ENCODE results near the gene DPYSL3.
A peak's percentile ranks its signal among the peaks of the same experiment; 100 is the strongest.

DPYSL3 gene

DNA sequence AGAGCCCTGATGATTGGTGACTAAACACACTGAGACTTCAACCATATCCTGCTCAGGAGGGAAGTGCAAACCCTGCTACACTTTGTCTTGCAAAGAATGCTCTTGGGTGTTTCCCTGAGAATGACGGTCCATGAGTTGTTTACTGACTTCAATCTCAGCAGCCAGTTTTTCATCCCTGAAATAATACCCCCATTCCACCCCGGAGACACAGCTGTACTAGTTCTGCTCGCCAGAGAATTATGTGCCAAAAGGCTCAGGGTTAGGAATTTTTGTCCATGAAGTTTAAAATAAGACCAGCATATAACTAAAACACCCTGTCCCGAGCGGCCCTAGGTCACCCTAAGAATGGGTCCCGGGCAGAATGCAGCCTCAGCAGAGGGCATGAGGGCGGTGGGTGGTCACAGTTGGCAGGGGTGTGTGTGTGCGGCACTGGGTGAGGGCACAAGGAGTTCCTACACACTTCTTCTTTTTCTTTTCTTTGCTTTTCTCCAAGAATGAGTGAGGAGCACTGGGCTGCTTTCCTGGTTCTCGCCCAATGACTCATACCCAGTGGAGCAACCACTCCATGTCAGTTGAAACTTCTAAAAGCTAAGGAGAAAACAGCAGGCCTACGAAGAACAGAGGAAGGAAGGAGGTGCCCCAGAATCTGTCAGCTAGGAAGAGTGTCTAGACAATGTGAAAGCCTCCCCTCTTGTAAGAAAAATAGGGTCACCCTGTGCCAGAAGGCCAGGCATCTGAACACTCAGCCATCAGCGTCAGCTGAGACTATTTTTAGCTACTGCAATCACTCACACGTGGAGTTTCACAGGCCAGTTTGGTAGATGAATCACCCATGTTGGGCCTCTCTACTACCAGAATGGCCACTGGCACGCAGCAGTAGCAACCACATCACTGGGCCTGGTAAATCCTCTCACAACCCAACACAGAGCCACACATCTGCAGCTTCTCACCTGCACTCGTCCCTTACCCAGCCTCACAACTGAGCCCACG, 105.9 kb downstream of the DPYSL3 start:
- no peak for TF ChIP-seq GATA3 (IDR thresholded peaks at IDR 0.05; ENCODE audit: low read depth, low read length)
- no peak for TF ChIP-seq GATA2 (IDR thresholded peaks at IDR 0.05; ENCODE audit: low read depth, low read length)

GRCh38 chr5:147400881-147401280, 109.0 kb downstream of the DPYSL3 start:
- no peak for TF ChIP-seq GATA2 (IDR thresholded peaks at IDR 0.05; ENCODE audit: low read depth, low read length)

- TF ChIP-seq GATA3 (IDR thresholded peaks at IDR 0.05; ENCODE audit: low read depth, low read length) (no peak), GATA2 (IDR thresholded peaks at IDR 0.05; ENCODE audit: low read depth, low read length) (no peak)
These were observed 109.6 kb downstream of the DPYSL3 start for GRCh38 chr5:147400126-147400809.

DNA sequence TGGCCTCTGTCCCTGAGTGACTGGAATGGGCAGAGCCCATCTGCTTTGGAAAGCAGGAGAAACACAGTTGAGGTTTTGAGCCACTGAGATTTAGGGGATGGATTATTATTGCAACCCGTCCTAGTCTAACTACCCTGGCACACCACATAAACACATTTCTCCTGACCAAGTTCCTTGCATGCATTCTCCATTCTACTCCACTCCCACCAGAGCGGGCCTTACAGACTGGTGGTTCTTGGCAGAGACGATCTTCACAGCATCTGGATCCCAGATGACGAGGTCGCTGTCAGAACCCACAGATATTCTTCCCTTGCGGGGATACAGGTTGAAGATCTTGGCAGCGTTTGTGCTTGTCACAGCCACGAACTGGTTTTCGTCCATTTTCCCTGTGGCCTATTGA, 111.0 kb downstream of the DPYSL3 start:
- TF ChIP-seq GATA3 (IDR thresholded peaks at IDR 0.05; ENCODE audit: low read depth, low read length) (no peak), GATA2 (IDR thresholded peaks at IDR 0.05; ENCODE audit: low read depth, low read length) (0 out of 2 replicates have a peak, but pooled peaks have one; percentile 23)

GRCh38 chr5:147397616-147398015, 112.3 kb downstream of the DPYSL3 start:
- TF ChIP-seq GATA2 (IDR thresholded peaks at IDR 0.05; ENCODE audit: low read depth, low read length) (no peak), GATA3 (IDR thresholded peaks at IDR 0.05; ENCODE audit: low read depth, low read length) (no peak)

DNA sequence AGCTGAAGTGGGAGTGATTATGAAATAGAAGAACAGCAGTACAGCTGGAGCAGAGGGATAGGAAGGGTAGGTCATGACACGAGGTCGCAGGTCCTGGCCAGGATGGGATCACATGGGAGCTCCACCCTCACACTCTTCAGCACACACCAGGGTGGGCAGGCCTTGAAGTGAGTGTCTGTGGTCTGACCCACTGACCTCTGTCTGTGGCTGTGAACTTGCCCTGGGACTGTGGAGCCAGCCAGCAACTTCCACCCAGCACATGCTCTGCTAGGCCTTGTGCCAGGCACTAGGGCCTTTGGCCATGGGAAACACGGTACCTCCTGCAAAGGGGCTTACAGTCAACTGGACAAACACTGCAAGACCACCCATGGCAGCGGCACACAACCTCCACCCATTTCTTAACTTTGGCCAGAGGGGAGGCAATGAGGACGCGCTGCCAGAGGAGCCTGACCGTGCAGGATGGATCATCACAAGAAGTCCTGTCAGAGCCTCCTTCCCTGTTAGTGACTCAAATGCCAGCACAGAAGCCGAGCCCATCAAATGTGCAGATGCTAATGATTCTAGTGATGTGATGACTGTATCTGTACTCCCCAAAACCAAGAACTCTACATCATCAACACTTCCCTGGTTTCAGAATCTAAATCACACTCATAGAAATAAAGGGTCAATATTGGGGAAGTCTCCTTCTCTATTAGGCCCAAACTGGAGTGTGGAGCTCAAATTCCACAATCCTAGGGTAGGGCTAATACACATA, 113.6 kb downstream of the DPYSL3 start:
- TF ChIP-seq GATA2 (IDR thresholded peaks at IDR 0.05; ENCODE audit: low read depth, low read length) (no peak), GATA3 (IDR thresholded peaks at IDR 0.05; ENCODE audit: low read depth, low read length) (no peak)

DNA sequence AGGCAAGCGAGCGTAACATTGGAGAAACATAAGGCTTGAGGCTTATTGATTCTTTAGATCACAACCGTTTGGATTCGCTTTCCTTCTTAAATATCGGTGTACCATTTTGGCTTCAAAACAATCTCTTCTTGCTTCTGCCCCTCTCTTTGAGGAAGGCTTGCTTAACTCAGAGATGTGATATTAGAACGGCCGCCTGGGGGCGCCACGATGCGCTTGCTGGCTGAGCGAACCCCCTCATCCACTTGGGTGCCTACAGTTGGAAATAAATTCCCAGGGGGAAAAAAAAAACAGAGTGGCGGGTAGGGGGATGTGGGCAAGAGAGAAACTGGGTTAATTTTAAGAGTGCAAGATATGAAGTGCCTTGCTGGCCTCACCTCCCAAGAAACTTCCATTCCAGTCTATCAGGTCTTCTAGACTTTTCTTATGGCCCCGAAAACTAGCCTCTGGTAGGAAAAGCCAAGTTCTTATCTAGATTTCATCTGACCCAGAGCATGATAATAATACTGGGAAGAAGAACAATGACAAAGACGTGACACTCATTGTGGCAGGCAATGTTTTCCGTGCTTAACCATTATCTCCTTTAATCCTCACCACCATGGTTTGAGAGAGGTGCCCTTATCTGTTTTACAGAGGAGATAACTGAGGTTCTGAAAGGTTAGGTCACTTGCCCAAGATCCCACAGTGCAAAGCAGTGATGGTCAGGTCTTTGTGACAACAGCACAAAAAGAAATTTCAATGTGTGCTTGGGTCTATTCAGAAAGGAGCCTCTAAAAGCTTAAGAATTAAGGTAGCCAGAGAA, 115.8 kb downstream of the DPYSL3 start:
- TF ChIP-seq GATA3 (IDR thresholded peaks at IDR 0.05; ENCODE audit: low read depth, low read length) (no peak), GATA2 (IDR thresholded peaks at IDR 0.05; ENCODE audit: low read depth, low read length) (no peak)

DNA sequence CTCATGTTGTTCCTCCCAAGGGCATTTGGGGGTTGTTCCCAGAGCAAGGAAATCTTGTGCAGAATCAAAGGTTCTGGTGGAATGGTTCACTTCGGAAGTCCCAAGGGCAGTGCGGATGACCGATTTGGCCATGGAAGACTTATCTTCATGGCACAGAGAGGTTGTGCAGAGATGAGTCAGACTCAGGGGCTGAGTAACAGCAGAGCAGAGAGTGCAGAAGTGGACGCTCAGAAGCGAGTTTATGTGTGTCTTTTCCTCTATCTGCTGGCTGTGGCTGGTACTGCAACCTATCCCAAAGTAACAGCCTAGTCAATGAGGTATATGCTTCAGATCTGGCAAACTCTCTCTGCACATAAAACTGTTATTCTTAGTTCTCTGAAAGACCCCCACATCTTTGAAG, 118.1 kb downstream of the DPYSL3 start:
- TF ChIP-seq GATA3 (IDR thresholded peaks at IDR 0.05; ENCODE audit: low read depth, low read length) (no peak), GATA2 (IDR thresholded peaks at IDR 0.05; ENCODE audit: low read depth, low read length) (no peak)

DNA sequence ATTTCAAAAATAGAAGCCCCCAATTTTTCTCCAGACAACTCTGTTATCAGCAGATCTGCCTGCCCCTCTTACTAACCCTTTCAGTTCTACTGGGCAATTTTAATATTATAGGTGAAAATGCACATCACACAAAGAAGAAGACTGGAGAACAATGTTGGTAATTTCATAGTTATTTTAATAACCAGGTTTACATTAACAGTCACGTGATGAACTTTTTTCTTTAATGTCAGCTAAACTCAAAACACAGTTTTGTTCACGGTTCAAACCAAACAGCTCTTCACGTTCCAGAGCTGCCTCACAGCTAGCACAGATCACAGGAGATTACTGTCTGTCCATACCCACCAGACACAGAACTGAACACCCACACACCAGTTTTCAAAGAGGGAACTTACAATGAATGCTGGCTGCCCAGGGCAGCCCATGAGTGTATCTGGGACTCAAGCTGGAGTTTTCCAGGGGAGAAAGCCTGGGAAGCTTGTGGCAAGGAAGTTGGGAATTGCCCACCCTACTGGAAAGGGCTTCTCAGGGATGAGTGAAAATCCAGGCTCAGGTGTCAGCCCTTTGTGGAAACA, 119.1 kb downstream of the DPYSL3 start:
- TF ChIP-seq GATA3 (IDR thresholded peaks at IDR 0.05; ENCODE audit: low read depth, low read length) = no peak
- TF ChIP-seq GATA2 (IDR thresholded peaks at IDR 0.05; ENCODE audit: low read depth, low read length) = no peak

DNA sequence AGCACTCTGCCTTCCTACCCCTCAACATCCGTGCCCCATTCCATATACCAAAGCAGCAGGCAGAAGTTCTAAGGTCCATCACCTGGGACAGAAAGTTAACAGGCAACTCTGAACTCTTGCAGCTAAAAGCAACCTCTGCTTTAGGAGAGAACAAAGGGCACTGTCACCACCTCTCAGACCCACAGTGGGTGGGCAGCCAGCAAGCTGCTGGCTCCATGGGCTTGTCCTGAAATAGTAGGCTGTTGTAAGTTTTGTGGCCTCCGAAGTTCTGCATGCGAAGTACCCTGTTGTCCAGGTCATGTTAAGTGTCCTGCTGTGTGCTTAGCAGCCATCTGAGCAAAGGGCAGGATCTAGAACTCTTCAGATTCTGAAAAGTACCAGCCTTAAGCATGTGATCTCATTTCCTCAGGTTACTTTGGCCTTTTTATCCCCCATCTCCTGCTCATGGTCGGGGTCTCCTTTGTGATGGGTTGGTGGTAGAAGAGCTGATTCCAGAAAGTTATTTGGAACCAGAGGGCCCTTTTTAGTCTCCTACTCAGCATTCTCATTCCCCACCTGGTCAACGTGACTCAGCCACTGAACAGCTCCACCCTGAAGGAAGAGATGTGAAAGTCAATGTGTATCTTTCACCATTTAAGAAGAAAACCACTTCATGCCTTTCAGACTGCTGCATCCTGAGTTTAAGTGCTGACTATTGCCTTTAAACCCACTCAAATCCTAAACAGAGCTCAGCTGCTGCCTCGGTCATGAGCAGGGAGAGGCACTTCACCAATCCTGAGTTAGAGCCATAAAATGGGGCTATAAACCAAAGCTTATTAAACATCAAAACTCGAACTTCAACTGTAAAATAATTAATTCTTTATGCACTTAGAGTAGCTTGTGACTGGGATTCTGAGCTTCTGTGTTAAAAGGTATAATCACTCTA, 121.4 kb downstream of the DPYSL3 start:
- TF ChIP-seq GATA3 (IDR thresholded peaks at IDR 0.05; ENCODE audit: low read depth, low read length) = no peak
- TF ChIP-seq GATA2 (IDR thresholded peaks at IDR 0.05; ENCODE audit: low read depth, low read length) = no peak

DNA sequence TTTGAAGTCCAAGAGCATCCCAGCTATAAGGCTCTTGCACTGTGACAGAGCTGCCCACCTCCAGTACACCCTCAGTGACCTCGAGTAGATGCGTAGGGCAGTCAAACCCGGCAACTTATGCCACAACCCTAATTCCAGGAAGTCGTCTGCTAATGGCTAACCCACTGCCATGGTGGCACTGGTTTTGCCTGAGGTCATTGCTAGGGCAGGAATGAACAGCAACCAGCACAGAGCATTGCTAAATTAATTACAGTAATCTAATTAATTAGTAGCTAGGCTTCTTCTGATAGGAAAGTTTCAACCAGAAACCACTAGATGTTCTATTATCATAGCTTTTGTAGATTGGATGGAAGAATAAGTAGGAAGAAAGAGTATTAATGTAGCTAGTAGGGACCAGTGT, 122.8 kb downstream of the DPYSL3 start:
- TF ChIP-seq GATA2 (IDR thresholded peaks at IDR 0.05; ENCODE audit: low read depth, low read length) (no peak), GATA3 (IDR thresholded peaks at IDR 0.05; ENCODE audit: low read depth, low read length) (no peak)
